Measurements from ENCODE around the gene HOXD1.

GRCh38 chr2:176142281-176142680 lies 46.2 kb upstream of the HOXD1 start:
- no peak for TF ChIP-seq CTCF (IDR thresholded peaks at IDR 0.05 in 8 of 11, conservative IDR thresholded peaks at IDR 0.05 in 3 of 11)
- no peak for TF ChIP-seq POLR2A (IDR thresholded peaks at IDR 0.05)
- no peak for TF ChIP-seq POLR2AphosphoS5 (IDR thresholded peaks at IDR 0.05)
